Measurements from ENCODE around the gene DLL1. TPM values are rescaled to one million over a fixed set of nuclear protein-coding genes. Genes with fewer than 3 reads are reported as not detected.
A peak's percentile ranks its signal among the peaks of the same experiment; 100 is the strongest.

The DLL1 gene
- total RNA-seq, 2 experiments from 2014 or later: 0.41 to 0.55 TPM

DNA sequence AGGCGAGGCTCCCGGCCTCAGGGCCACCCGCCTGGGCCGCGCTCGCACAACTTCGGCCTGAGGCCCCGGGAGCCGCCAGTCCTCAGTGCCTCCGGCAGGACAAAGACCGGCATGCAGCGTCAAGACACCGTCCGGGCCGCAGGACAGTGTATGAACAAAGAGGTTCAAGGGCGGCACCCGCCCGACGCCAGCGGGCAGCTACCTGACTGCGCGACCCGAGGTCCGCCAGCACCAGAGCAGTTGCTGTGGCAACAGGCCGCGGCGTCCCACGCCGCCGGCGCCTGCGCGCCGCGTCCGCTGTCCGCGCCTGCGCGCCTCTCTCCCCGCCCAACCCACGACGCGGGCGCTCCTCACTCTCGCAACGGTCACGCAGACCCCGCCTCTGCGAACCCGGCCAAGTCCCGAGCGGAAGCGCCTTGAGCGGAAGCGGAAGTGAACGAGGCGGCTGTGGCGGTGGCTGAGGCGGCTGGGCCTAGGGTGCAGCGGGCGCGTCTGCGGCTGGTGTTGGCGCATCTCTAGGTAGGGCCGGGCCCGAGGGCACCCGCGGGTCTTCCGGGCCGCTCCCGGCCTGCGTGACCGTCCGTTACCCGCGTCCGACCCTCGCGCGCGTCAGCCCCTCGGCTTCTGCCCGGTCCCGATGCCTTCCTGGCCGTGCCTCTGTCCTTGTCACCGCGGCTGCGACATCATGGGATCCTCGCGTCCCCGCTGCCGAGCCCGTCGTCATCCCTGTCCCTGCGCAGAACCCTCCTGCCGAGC lies 15.6 kb upstream of the DLL1 start, which contains the start of gene FAM120B:
Gene FAM120B, plus strand, starts transcription at position 435 of the 756 bp plus-strand sequence. CDS start 10,633 bp downstream, outside the sequence.
- intact Hi-C loops (cut with micrococcal nuclease): loop anchor here (1.0 to 2.0 kb wide), 3 partner anchors 16 to 248 kb away; partner anchors contain the start of gene TBP

GRCh38 chr6:170305805-170306323 lies 15.0 kb upstream of the DLL1 start:
- ChIA-PET CTCF (interaction anchor here (0.6 kb wide), 1 partner anchor 15 kb away, joined by 3 read pairs; the partner anchor contains the start of gene DLL1), POLR2A (interaction anchor here (1.3 kb wide), 1 partner anchor 12 kb away, joined by 3 read pairs; no protein-coding TSS in a partner anchor)
- H3K9me3 Mint-ChIP-seq: peaks cover 6% of the 10 kb centered on the region
- H3K27me3 Mint-ChIP-seq: peaks cover 14% of the 10 kb centered on the region
- no peak overlapping the region for H3K27ac Mint-ChIP-seq
- H3K4me1 Mint-ChIP-seq (ENCODE audit: low read depth): peaks cover 35% of the 10 kb centered on the region
- H3K4me3 Mint-ChIP-seq: peak overlapping the region; percentile 96
- no peak for DNase-seq
- intact Hi-C loops (cut with micrococcal nuclease): loop anchor here (1.0 to 2.0 kb wide), 3 partner anchors 16 to 248 kb away; partner anchors contain the start of gene TBP
- H3K36me3 Mint-ChIP-seq: peaks cover 6% of the 10 kb centered on the region

More for the DNA sequence above, 15.6 kb upstream of the DLL1 start, which contains the start of gene FAM120B:
- DNase-seq: peak; percentile 96
- POLR2A ChIA-PET: interaction anchor here (0.6 to 1.3 kb wide), 3 partner anchors 13 to 556 kb away, joined by 3 to 6 read pairs (median 3); partner anchors contain the start of genes DYNLT2 and ERMARD
- Mint-ChIP-seq H3K4me3 (peak within 1 kb of the TSS; percentile 96), H3K4me1 (ENCODE audit: low read depth) (peaks cover 41% of the 10 kb centered on the region), H3K9me3 (peaks cover 4% of the 10 kb centered on the region), H3K27me3 (peaks cover 12% of the 10 kb centered on the region), H3K36me3 (peaks cover 8% of the 10 kb centered on the region), H3K27ac (peak within 1 kb of the TSS; percentile 87)
- CTCF ChIA-PET: interaction anchor here (0.6 kb wide), 1 partner anchor 16 kb away, joined by 3 read pairs; the partner anchor contains the start of gene DLL1

DNA sequence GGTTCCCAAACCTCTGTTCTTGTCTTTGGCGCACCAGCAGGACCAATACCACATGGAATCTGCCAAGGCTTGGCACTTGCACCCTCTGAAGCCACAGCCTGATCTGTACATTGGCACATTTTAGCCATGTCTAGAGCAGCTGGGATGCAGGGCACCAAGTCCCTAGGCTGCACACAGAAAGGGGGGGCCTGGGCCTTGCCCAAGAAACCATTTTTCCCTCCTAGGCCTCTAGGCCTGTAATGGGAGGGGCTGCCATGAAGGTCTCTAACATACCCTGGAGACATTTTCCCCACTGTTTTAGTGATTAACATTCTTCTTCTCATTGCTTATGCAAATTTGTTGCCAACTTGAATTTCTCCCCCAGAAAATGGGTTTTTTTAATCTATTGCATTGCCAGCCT lies 10.3 kb upstream of the DLL1 start:
- intact Hi-C loops (cut with micrococcal nuclease): no loop called here
- ChIA-PET CTCF (no interaction called here), POLR2A (no interaction called here)
- peaks cover 7% of the 10 kb centered on the region for H3K36me3 Mint-ChIP-seq
- no peak overlapping the region for H3K27ac Mint-ChIP-seq
- no peak overlapping the region for H3K4me3 Mint-ChIP-seq
- peaks cover 6% of the 10 kb centered on the region for H3K9me3 Mint-ChIP-seq
- H3K4me1 Mint-ChIP-seq (ENCODE audit: low read depth): peaks cover 9% of the 10 kb centered on the region
- peaks cover 34% of the 10 kb centered on the region for H3K27me3 Mint-ChIP-seq
- no peak for DNase-seq

DNA sequence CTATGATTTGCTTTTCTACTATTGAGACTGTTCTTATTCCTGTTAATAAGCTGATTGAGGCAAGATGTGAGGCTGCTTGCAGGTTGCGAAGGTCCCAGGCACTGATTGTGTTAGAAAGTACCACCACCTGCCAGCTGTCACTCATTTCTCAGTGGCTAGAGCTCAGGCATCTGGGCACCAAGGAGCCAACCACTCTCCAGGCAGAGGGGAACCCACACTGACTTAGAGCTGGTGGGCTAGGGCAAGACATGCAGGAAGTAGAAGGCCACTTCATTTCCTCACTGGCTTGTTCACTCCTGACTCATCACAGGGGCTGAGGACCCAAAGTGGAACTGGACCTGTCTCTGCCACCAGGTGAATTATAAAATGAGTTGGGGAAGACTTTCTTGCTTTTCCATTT lies 7.8 kb upstream of the DLL1 start:
- H3K27me3 Mint-ChIP-seq: peaks cover 49% of the 10 kb centered on the region
- H3K27ac Mint-ChIP-seq: no peak overlapping the region
- H3K36me3 Mint-ChIP-seq: peaks cover 7% of the 10 kb centered on the region
- DNase-seq: no peak
- peaks cover 6% of the 10 kb centered on the region for H3K9me3 Mint-ChIP-seq
- ChIA-PET CTCF (no interaction called here), POLR2A (no interaction called here)
- H3K4me1 Mint-ChIP-seq (ENCODE audit: low read depth): peaks cover 11% of the 10 kb centered on the region
- no peak overlapping the region for H3K4me3 Mint-ChIP-seq
- intact Hi-C loops (cut with micrococcal nuclease): loop anchor here (10.0 kb wide), 3 partner anchors 214 to 504 kb away; no protein-coding TSS in a partner anchor

DNA sequence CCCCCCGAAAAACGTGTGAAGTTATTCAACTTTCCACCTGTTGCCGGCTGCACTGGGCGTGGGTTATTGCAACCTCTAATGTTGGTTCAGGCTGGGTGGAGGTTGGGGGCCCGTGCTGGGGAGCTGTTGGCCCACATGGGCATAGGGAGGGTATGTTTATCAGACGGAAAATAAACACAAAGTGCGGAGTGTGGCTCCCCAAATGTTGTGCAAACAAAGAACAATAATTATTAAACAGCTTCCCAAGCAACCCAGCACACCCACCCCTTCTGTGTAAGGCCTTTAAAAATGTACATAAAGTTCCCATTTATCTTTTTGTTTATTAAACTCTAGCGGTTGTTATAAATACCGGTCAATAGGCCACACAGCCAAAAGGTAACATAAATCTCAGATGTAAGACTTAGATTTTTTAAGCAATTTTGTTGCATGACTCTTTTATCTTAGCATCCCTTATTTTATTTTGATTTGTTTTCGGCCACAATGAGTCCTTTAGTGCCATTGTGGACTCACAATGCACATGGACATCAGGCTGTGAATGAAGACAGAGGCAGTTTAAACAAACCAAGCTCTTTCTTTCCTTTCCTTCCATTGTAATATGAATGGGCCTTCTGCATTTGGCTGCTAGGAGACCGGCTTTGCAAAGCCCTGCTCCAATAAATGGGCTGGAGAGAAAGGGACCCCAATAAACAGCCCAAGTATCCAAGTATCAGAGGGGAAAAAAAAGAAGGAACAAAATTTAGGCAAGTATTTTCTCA lies 6.9 kb upstream of the DLL1 start:
- intact Hi-C loops (cut with micrococcal nuclease): loop anchor here (10.0 kb wide), 3 partner anchors 213 to 503 kb away; no protein-coding TSS in a partner anchor
- POLR2A ChIA-PET: no interaction called here
- DNase-seq: no peak
- H3K27me3 Mint-ChIP-seq: peaks cover 54% of the 10 kb centered on the region
- peaks cover 7% of the 10 kb centered on the region for H3K36me3 Mint-ChIP-seq
- no peak overlapping the region for H3K27ac Mint-ChIP-seq
- peaks cover 20% of the 10 kb centered on the region for H3K4me1 Mint-ChIP-seq (ENCODE audit: low read depth)
- no peak overlapping the region for H3K4me3 Mint-ChIP-seq
- H3K9me3 Mint-ChIP-seq: peaks cover 6% of the 10 kb centered on the region
- CTCF ChIA-PET: no interaction called here

DNA sequence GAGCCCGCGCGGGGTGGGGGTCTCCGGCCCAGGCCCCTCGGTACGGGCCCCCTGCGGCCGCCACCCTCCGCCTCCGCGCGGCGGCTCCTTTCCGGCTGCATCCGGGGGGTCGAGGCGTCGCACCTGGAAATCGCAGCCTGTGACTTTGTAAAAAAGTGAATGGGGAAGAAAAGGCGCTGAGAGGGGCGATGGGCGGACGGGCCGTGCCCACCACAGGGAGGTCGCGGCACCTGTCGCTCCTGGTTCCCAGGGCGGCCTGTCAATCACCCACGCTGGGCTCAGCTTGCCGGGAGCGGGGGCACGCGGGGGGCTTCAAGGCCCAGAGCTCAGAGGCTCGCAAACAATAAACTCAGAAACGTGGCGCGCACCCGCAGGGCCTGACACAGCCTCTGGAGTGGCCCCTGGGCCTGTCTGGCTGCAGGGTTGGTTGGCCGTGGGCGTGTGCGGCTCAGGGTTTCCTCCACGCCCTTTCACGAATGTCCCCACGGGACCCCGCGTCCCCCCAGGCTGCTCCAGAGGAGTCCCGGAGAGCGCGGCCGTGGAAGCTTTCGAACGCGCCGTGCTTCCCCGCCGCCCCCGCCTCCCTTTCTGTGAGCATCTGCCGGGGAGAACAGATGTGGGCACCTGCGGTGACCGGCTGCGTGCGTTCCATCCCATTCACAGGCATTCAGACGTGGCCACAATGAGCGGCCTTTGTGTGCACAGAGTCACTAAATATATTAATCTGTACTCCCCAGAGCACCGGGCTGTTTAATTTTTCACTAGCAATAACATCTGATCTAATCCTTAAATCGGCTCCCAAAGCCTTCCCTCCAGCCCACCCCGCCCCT lies 6.1 kb upstream of the DLL1 start:
- H3K4me3 Mint-ChIP-seq: no peak overlapping the region

DNA sequence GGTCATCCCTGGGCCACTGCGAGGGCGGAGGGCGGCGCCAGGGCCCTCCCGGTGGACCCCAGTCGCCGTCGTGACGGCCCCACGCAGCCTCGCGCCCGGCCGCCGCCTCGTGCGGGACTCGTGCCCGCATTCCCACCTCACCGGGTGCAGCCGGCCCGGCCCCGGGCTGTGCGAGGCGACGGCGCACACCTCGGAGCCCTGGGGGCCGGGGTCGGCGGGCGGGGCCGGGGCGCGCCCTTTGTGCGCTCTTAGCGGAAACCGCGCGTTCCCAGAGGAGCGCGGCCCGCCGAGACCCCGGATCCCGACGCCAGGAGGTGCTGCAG lies 5.5 kb upstream of the DLL1 start:
- Mint-ChIP-seq H3K36me3 (peaks cover 2% of the 10 kb centered on the region), H3K27ac (no peak overlapping the region), H3K4me3 (no peak overlapping the region), H3K9me3 (peaks cover 1% of the 10 kb centered on the region), H3K27me3 (peaks cover 56% of the 10 kb centered on the region), H3K4me1 (ENCODE audit: low read depth) (peaks cover 32% of the 10 kb centered on the region)
- ChIA-PET CTCF (no interaction called here), POLR2A (no interaction called here)
- DNase-seq: no peak
- intact Hi-C loops (cut with micrococcal nuclease): loop anchor here (10.0 kb wide), 3 partner anchors 212 to 502 kb away; no protein-coding TSS in a partner anchor

More for the DNA sequence above, 6.1 kb upstream of the DLL1 start:
- ChIA-PET CTCF (no interaction called here), POLR2A (no interaction called here)
- peaks cover 28% of the 10 kb centered on the region for H3K4me1 Mint-ChIP-seq (ENCODE audit: low read depth)
- peaks cover 7% of the 10 kb centered on the region for H3K36me3 Mint-ChIP-seq
- intact Hi-C loops (cut with micrococcal nuclease): loop anchor here (10.0 kb wide), 3 partner anchors 212 to 502 kb away; no protein-coding TSS in a partner anchor
- peaks cover 6% of the 10 kb centered on the region for H3K9me3 Mint-ChIP-seq
- H3K27ac Mint-ChIP-seq: no peak overlapping the region
- no peak for DNase-seq
- H3K27me3 Mint-ChIP-seq: peaks cover 58% of the 10 kb centered on the region

- Mint-ChIP-seq H3K27me3 (peaks cover 55% of the 10 kb centered on the region), H3K4me1 (ENCODE audit: low read depth) (peaks cover 32% of the 10 kb centered on the region), H3K27ac (no peak overlapping the region), H3K9me3 (no peaks in the 10 kb centered on the region), H3K36me3 (peaks cover 2% of the 10 kb centered on the region), H3K4me3 (peak overlapping the region; percentile 62)
- intact Hi-C loops (cut with micrococcal nuclease): loop anchor here (10.0 kb wide), 3 partner anchors 211 to 501 kb away; no protein-coding TSS in a partner anchor
- CTCF ChIA-PET: no interaction called here
- POLR2A ChIA-PET: no interaction called here
- DNase-seq: peak; percentile 66
These were observed 4.9 kb upstream of the DLL1 start for GRCh38 chr6:170295510-170296422.

DNA sequence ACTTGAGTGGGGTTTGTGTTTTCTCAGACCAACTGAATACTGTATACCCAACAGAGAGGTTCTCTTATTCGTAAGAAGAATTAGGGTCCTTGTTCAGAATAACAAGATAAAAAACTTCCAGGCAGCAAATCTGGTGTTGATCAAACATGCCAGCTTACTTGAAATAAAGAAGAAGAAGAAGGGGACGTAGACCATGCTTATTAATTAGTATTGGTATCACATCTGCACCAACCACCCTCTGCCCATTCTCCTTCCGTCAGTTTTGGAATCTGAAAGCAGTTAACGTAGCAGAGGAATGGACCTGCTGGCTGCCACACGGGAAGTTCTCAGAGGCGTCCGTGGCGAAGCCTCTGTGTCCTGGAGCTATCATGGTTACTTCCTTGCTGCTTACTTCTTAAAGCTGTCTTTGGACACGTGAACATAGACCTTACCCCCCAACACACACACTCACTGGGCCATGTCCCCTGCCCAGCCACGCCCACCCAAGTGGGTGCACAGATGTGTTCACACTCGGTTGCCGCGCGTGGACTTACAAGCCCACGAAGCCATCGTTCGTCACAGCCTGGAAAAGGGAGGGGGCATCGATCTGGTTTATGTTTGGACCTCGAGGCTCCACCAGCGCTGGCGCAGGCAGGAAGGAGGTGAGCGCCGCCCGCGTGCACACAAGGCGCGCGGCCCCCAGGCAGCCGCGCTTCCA lies 4.1 kb upstream of the DLL1 start:
- peaks cover 32% of the 10 kb centered on the region for H3K4me1 Mint-ChIP-seq (ENCODE audit: low read depth)
- intact Hi-C loops (cut with micrococcal nuclease): loop anchor here (5.0 to 10.0 kb wide), 6 partner anchors 148 to 593 kb away; partner anchors contain the start of genes C6orf120 and WDR27
- CTCF ChIA-PET: interaction anchor here (1.4 kb wide), 1 partner anchor 346 kb away, joined by 4 read pairs; no protein-coding TSS in a partner anchor
- POLR2A ChIA-PET: no interaction called here
- no peak for DNase-seq
- H3K27me3 Mint-ChIP-seq: peaks cover 51% of the 10 kb centered on the region
- H3K9me3 Mint-ChIP-seq: no peaks in the 10 kb centered on the region
- H3K4me3 Mint-ChIP-seq: peak overlapping the region; percentile 45
- H3K36me3 Mint-ChIP-seq: peaks cover under 1% of the 10 kb centered on the region
- H3K27ac Mint-ChIP-seq: no peak overlapping the region

DNA sequence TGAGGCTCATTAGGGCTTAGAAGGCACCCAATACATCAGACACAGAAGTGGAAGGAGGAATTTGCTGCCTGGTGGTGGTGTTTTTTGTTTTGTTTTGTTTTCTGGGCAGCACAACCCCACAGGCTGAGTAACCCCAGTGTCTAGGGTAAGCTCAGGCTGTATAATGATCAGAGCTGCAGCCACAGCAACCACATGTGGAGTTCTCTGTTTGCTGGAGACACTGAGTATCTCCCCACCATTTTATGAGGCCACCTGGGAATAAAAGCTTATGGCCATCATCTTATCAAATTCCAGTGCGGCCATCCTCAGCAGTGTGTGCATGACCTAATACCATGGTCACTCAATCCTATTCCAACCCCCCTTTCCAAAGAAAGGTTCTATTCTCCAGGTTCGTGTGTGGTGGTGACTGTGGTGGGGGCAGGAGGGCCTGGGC lies 3.4 kb upstream of the DLL1 start:
- peaks cover 32% of the 10 kb centered on the region for H3K4me1 Mint-ChIP-seq (ENCODE audit: low read depth)
- H3K27me3 Mint-ChIP-seq: peaks cover 46% of the 10 kb centered on the region
- CTCF ChIA-PET: interaction anchor here (0.7 to 1.4 kb wide), 2 partner anchors 223 to 346 kb away, joined by 3 to 4 read pairs; no protein-coding TSS in a partner anchor
- H3K9me3 Mint-ChIP-seq: no peaks in the 10 kb centered on the region
- POLR2A ChIA-PET: interaction anchor here (1.1 kb wide), 1 partner anchor 12 kb away, joined by 3 read pairs; the partner anchor contains the start of gene FAM120B
- DNase-seq: no peak
- H3K36me3 Mint-ChIP-seq: no peaks in the 10 kb centered on the region
- no peak overlapping the region for H3K27ac Mint-ChIP-seq
- intact Hi-C loops (cut with micrococcal nuclease): loop anchor here (5.0 to 10.0 kb wide), 6 partner anchors 147 to 592 kb away; partner anchors contain the start of genes C6orf120 and WDR27
- no peak overlapping the region for H3K4me3 Mint-ChIP-seq
